Superior temporal gyrus (tissue), 1 donor: ENCODE results near the gene CNPY1.

Source experiments
- DNase-seq: peaks from one replicate; pipeline ENCODE4 v3.0.0-alpha.2; 2016; ENCODE audit errors: extremely low spot score

The CNPY1 gene

GRCh38 chr7:155467846-155468784 is 78.2 kb downstream of the CNPY1 start:
- no peak for DNase-seq

- no peak for DNase-seq
These were observed 79.3 kb downstream of the CNPY1 start for GRCh38 chr7:155466814-155467733.

- DNase-seq = no peak
These were observed 80.1 kb downstream of the CNPY1 start for GRCh38 chr7:155466142-155466813.

GRCh38 chr7:155465761-155466141 is 80.6 kb downstream of the CNPY1 start:
- no peak for DNase-seq

- DNase-seq = no peak
These were observed 81.2 kb downstream of the CNPY1 start for GRCh38 chr7:155464948-155465739.

GRCh38 chr7:155464183-155464582 is 82.2 kb downstream of the CNPY1 start:
- DNase-seq = no peak

GRCh38 chr7:155463114-155463811 is 83.1 kb downstream of the CNPY1 start:
- no peak for DNase-seq

GRCh38 chr7:155462163-155462735 is 84.1 kb downstream of the CNPY1 start:
- no peak for DNase-seq

GRCh38 chr7:155461631-155462030 is 84.7 kb downstream of the CNPY1 start:
- no peak for DNase-seq

- no peak for DNase-seq
These were observed 85.3 kb downstream of the CNPY1 start for GRCh38 chr7:155460926-155461613.

- no peak for DNase-seq
These were observed 86.5 kb downstream of the CNPY1 start for GRCh38 chr7:155459700-155460461.

GRCh38 chr7:155458878-155459699 is 87.3 kb downstream of the CNPY1 start:
- no peak for DNase-seq

- DNase-seq = no peak
These were observed 88.1 kb downstream of the CNPY1 start, which contains the start of gene EN2 for GRCh38 chr7:155458111-155458877. EN2 (plus strand) TSS chr7:155458129; CDS start chr7:155458378, 249 bp downstream.

GRCh38 chr7:155457544-155458110 is 88.7 kb downstream of the CNPY1 start:
- no peak for DNase-seq

- peak; percentile 79 for DNase-seq
These were observed 89.4 kb downstream of the CNPY1 start for GRCh38 chr7:155456738-155457543.
